GM18909 (cell line): ENCODE results near the gene DNAH5.
"Not testable (repeated sequence)": the region's sequence is repeated elsewhere in the genome, so short reads cannot be mapped to it uniquely, and the experiment has no call there.

Experiments
- ATAC-seq: cut with Tn5 transposase; IDR thresholded peaks from one replicate; pipeline ENCODE4 v1.9.1; 2021; ENCODE audit warnings: mild to moderate bottlenecking; ENCODE audit not compliant: unreplicated experiment, poor library complexity

Gene DNAH5

DNA sequence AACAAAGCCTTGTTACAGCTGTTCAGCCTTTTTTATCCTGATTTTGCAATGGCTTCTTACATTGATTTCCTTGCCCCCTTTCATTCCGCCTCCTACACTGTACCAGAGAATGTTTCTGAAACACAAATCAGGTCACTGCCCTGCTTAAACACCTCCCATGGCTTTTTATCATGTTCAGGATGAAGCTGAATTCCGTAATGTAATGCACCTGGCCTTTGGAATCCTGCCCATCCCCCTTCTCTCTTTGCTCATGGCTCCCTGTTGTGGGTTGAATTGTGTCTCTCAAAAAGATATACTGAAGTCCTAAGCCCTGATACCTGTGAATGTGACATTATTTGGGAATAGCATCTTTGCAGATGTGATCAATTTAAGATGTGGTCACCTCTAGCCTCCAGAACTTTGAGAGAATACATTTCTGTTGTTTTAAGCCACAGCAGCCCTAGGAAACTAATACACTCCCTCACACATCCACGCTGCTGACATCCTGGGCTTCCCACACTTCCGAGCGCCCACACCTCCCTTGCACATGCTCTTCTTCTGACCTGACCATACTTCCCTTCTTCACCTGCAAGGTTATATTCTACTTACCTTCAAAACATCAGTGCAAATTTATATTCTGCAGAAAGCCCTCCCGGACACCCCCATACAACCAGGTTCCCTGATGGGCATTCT lies 101.2 kb downstream of the DNAH5 start:
- no peak for ATAC-seq

DNA sequence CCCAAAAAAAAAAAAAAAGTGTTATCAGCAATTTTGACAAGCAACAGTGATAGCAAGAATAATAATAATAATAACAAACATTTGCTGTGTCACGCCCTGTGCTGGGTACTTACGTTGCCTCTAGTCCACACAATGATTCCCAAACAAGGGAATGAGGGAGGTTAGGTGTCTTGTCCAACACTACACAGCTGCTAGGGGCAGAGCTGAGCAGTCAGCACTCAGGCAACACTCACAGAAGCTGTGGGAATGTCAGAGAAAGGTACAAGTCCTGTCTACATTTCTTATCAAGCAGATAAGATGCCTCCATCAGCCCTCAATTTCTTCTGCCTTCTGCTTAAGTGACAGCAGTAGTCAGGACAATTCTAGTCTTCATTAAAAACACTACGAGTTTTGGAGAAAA lies 111.0 kb downstream of the DNAH5 start:
- ATAC-seq, result no peak

DNA sequence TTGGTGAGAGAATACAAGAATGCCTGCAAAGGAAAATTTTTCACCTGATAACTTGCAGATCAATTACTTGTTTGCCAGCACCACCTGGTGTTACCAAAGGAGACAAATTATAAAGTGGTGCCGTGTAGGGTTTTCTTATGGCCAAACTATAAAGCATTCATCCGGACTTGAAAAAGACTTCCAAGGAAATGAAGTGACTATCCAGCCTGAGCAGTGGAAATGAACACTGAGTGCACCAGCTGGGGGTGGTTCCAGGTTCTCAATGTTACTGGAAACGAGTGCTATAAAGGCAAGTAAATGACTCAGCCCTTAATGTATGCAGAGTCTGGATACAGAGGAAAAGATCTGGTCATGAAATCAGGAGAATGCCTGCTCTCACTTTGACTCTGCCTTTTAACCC lies 113.1 kb downstream of the DNAH5 start:
- no peak for ATAC-seq

DNA sequence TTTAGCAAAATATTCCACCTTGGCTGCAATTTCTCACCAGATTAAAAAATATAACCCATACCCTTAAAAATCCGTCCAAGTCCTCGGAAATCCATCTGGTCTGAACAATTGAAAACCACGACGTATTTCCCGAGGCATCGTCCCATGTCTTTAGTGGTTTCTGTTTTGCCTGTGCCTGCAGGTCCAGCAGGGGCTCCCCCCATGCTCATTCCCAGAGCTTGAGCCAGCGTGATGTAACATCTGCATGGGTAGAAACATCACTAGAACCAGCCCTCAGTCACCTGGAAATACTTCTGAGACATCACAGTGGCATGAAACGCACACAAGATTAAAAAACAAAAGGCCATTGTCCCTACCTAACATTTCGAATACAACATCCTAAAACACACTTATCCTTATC lies 114.0 kb downstream of the DNAH5 start:
- ATAC-seq, result no peak

DNA sequence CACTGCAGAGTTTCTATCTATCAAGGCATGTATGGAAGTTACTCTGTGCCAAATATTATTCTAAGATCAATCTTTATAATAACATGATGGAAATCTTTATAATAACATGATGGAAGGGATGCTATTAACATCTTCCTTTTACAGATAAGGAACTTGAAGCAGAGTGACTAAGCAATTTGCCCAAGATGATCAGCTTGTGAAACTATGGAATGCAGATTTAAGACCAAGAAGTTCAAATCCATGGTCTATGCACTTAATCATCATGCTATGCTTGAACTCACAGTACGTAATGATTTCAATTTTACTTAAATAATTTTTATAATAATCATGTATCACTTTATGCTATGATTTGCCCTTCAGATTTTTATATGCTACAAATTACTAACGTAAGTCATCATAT lies 123.1 kb downstream of the DNAH5 start:
- ATAC-seq, result no peak

DNA sequence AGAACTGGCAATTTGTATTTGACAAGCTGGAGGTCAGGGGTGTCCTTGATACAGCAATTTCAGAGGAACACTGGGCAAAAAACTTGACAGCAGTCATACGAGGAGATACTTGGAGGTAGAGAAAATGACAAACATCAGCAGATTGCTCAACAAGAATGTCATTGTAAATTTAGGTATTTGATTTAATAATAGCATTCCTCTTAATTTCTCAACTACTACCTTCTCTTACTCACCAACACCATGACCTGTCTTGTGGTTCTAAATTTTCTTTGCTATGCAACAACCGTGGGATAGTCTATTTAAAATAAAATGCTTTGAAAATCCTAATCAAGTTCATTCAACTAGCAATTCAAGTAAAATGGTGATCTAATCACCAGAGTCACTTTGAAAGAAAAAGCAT lies 128.4 kb downstream of the DNAH5 start:
- ATAC-seq, result no peak

DNA sequence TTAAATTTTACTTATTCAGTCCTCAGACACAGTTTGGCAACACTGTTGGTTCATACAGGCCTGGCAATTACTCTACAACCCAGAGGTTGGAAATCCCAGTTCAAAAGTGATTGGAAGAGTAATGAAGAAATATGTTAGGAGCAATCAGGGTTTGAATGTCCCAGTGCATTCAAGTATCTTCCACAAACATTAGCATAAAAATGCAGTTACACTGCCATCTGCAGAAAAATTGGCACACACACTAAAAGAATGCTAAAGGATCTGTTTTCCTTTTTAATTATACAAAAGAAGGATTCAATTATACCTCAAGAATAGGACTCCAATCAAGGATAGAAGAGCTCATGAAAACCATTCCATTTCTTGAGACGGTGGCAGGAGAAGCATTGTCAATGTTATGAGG lies 130.2 kb downstream of the DNAH5 start:
- ATAC-seq, result no peak

DNA sequence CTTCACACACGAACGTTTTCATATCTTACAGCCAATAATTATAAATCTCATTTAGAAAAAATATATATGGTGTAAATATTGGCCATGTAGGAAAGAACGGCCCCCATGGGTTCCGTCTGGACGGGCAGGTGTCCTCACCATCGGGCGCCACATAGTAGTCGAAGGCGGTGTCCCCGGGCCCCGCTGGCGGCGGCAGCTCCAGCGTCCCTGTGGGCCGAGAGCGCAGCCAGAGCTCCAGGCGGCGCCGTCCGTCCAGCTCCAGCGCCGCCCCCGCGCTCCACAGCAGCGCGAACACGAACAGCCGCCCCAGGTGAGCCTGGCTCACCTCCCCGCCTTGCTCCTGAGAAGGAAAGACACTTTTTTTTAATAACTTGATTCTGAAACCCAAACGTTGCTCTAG lies 134.6 kb downstream of the DNAH5 start:
- ATAC-seq, result no peak

DNA sequence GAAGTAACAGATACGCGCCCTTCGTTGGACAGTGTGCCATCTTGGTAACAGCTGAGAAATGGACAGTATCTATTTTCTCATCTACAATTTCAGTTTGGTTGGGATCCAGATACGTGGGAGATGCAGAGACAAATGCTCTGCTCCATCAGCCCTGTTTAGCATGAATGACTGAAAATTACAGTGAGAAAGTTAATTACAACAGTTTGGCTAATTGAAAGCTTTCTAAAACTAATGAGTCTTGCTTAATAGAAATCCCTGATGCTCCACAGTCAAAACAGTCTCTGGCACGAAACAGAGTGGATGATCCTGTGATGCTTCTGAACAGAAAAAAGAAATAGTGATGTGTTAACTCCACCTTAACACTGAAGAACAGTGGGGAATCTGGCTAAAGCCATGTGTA lies 140.2 kb downstream of the DNAH5 start:
- no peak for ATAC-seq

DNA sequence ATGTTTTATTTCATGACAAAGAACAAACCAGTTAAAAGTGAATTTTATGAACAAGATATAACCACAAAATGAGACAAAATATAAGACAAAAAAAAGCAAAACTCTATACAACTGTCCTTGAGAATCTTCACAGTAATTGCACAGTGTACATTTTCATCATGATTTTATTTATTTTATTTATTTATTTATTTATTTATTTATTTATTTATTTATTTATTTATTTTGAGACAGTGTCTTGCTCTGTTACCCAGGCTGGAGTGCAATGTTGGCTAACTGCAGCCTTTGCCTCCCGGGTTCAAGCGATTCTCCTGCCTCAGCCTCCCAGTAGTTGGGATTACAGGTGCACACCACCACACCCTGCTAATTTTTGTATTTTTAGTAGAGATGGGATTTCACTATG lies 145.9 kb downstream of the DNAH5 start:
- ATAC-seq, result not testable (repeated sequence)

DNA sequence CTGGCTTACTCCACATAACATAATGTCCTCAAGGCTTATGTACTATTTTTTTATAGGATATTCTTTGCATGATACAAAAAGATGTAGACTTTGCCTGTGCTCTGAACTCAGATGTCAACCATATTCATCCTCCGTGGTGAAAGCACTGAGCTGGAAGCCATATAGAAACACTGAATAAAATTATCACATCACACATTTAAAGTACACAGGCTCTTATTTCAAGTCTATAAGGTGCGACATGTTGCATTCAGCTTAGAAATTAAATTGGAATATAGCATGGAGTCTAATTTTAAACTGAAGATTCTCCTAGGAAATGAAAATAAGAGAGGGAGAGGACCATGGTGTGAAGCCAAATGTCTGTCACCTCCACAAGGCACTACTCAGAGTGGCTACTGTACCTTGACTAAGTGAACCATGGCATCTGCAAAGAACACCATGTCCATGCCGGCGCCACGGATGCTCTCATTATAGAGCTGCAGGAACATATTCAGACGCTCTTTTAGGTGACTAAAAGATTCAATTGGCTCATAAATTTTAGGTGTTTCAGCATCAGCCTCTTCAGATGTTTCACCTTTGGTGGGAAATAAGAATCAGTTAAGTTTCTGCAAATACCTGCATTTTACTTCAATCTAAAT lies 158.6 kb downstream of the DNAH5 start:
- ATAC-seq, result no peak

DNA sequence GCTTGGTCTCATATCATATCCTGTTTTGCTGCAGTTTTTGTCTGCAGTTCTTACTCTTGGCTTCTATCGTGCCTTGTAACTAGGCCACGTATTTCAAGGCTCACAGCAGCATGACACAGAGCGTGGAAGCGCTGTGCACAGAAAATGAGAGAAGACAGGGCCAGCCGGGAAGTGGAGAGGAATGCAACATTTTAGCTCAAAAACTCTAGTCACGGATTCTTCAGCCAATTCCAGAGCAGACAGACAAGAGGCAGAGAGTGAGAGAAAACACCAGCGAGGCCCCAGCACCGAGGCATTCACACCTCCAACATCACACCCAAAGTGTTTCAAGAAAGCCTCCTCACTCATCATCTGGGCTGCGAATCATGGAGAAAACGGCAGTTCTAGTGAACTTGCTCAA lies 160.8 kb downstream of the DNAH5 start:
- no peak for ATAC-seq

DNA sequence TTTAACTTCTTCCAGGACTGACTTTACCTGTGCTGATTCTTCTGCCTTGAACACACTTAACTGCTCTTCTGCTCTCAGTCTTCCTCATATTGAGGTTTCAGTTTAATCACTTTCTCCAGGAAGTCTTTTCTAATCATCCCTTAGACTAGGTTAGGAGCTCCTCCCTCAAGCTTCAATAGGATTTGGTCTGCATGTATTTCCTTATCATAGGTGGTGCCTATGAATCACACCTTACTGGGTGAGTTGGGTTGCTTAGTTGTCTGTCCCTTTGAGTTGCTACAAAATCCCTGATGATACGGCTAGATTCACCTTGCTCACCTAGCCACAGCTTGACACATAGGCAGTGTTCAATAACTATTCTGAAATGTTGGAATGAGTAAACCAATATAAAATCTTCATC lies 164.4 kb downstream of the DNAH5 start:
- ATAC-seq, result no peak

DNA sequence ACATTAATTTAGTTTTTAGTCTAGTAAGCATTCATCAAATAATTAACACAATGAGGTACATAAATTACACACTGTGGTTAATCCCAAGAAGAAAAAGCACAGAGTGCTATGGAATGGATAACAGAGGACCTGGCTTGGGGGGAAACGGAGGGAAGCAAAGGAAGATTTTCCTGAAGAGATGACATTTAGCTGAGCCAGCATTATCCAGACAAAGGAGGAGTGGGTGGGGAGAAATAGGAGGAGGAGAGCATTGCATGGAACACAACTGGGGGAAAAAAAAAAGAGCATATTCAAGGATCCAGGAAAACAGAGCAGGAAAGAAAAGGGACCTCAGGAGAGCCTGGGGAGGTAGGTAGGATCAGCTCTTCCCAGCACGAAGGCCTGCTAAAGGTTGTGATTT lies 170.8 kb downstream of the DNAH5 start:
- no peak for ATAC-seq

DNA sequence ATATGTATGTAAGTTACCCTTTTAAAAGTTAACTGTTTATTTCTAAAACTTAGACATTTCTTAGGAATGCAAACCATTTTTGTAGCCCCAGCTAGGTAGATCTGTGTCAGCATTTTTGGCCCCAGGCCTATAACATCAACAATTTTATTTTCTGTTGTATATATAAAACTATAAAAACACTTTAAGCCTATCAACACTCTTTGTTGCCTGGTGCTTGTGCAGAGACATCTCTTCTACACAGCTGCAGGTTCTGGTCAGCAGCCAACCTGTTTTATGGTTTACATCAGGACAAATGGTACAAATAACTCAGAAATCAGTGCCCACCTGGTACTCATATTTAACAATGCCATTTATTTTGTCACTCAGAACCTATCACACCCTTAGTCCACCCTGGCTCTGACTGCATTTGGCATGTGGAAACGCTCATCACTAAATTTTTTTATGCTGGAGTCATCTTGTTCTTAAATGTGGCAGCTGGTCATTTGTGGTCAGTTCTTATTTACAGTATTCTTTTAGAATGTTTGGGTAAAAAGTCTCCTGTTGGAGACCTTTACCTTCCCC lies 173.4 kb downstream of the DNAH5 start:
- ATAC-seq, result no peak

DNA sequence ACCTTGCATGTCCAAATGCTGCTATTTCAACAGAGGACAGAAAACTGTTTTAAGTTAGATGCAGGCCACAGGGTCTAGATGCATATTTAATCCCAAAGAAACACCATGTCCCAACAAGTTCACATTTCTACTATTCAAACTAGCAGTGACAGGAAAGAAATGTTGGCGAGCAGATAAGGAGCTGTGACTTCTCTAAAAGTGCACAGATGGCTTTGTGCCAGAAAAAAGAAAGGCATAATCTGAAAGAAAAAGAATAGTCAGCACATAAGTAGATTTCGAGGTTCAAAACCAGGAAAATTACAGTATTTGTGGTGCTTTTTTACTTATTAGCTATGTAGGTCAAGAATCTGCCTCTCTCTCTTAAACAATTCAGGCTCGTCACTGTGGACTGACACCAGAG lies 178.3 kb downstream of the DNAH5 start:
- ATAC-seq, result no peak

DNA sequence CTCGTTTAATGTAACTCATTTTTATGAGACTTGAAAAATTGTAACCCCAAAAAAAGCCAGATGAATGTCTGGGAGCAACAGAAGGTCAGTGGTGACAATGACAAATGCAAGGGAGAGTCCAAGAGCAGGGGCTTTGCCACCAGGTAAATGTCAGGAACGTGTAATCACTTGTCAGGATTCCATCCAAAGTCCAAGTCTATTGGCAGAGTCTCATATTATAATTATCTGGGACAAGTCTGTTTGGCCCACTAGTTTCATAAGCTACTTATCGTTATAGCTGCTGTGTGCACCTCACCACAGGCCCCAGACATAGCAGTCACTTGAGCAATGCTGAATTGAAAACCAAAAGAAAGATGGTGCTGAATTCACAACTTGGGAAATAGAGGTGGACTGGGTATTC lies 180.8 kb downstream of the DNAH5 start:
- ATAC-seq, result no peak

DNA sequence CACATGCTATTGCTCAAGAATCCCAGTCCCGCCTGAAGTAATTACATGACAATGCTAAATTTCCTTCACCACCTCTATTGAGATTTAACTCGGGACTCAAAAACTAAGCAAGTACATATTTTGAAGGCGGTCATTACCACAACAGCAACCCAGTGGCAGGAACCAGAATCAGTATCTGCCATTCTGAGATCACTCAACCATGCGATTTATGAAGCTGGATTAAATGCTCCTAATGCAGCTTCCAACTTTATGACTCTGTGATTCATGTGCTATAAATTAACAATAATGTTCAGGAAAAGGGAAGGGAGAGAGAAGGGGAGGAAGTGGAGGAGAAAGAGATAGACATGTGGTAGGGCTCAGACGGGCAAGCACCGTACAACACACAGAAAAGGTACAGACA lies 194.7 kb downstream of the DNAH5 start:
- ATAC-seq, result no peak

DNA sequence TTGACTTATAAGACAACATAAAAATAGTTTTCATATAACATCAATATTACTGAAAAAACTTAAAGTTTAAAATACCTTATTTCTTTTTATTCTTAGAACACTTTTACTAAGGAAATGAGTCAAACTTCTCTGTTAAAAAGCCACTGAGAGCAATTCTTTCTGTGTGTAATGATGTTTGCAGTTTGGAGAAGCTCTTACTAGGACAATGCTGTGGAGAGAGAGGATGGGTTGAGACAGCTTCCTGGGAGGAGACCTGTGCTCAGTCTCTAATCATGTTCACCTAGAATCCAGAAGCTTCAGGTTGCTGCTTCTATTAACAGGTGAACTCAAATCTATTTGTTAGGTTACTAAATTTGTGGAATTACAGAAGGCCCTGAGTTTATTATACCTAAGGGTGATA lies 198.5 kb downstream of the DNAH5 start:
- no peak for ATAC-seq

DNA sequence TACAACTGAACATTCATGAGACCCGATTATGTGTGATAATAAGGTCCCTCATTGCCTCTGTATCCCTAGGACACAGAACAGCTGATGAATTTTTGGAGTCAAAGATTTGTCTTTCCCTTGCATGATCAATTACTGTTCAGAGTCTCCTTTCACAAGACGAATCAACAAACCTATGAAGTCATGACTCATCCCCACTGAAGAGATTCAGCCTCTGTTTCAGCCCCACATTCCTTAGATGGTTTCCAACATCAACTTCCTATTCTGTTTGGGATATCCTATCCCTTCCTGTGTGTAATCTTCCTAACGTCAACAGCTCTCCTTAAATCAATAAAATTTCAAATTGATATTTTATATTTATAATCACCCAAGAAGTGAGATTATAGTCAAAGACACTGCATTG lies 199.0 kb downstream of the DNAH5 start:
- no peak for ATAC-seq

DNA sequence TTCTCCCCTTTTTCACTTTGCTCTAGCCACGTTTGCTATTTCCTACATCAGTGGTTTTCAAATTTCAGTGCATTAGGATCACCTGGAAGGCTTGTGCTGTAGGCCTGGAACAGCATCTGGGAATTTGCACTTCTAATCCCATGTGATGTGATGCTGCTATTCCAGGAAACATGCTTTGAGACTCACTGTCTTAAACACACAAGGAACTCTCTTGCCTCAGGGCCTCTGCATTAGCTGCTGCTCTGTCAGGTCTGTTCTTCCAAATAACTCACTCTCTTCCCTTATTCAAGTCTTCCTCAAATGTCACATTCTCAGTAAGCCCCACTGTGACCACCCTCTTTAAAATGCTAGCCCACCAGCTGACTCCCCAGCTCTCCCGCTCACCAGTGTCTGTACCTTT lies 204.0 kb downstream of the DNAH5 start:
- no peak for ATAC-seq

DNA sequence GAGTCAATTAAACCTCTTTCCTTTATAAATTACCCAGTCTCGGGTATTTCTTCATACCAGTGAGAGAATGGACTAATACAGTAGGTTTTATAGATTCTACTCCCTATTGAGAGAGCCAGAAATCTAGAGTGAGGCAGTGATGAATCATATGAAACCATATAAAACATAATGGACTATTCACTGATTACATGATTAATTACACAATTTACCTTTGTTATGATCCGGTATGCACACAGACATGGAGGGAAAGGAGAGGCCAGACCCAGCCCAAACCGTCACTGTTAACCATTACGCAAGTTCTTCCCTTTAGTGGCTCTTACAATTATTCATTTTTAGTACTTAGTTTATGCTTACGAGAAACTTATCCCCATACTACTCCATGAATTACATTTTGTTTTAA lies 205.0 kb downstream of the DNAH5 start:
- no peak for ATAC-seq
